Right ventricle myocardium inferior (tissue), 1 donor: ENCODE measurements around the gene VPS45. TPM values are rescaled to one million over a fixed set of nuclear protein-coding genes. Genes with fewer than 3 reads are reported as not detected.
A peak's percentile ranks its signal among the peaks of the same experiment; 100 is the strongest.

Experiments used
- ATAC-seq: fragments of 200-7000 bp; cut with Tn5 transposase; one replicate; pipeline ENCODE4 v1.9.1; 2020; ENCODE audit warnings: mild to moderate bottlenecking, moderate library complexity
- DNase-seq: peaks from one replicate; pipeline ENCODE4 v3.0.0; 2021; ENCODE audit errors: missing footprints
- intact Hi-C: fragments of 100-400 bp; cut with DNase I; formaldehyde crosslinking; loops from one replicate; pipeline ENCODE4 v1.11.0; 2022
- total RNA-seq: library from RNA; stranded (reverse); fragmentation: NEBNext Ultra II Directional; extraction: Animal tissue kit (Norgen Biotek cat#: 25700); gene quantifications from one replicate; pipeline ENCODE4 v1.2.1, GENCODE V29; 2021
- donor health status: DM: no; HTN: yes; CAD: no; lungs with severe emphysema.

Gene VPS45
- total RNA-seq, 1 donor from 2014 or later, result 49.0 TPM

DNA sequence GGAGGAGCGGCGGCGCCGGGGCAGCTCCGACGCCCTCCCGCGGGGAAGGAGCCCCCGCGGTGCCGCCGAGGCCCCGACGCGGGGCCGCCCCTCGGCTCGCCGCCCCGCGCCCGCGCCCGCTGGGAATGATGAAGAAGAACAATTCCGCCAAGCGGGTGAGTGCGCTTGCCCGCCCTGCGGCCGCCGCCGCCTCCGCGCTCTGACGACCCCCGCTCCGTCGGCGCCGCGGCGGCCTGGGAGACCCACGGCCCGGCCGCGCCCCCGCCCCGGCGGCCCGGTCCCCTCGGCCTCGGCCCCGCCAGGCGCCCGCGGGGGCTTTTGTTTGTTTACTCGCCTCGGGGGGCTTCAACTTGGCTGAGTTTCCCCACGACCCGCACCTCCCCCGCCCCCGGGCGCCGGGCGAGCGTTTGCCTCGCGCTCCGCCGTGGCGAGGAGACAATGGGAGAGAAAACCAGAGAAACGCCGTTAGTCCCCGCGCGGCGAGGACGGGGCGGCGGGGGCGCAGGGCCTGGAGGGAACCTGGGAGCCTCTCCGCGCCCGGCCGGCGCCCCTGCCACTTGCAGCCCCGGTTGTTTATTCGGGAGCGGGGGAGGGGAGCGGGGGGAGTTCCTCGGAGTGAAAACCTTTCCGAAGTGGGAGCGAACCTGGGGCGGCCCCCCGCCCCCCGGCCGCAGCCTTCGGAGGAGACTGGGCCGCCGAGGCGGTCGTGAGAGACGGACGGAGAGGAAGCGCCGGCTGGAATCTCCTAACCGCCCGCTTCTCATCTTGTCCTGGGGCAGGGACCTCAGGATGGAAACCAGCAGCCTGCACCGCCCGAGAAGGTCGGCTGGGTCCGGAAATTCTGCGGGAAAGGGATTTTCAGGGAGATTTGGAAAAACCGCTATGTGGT lies 82.8 kb downstream of the VPS45 start:
- intact Hi-C loops, result loop anchor here (5.0 kb wide), 2 partner anchors 53 to 68 kb away; no protein-coding TSS in a partner anchor
- no peak for ATAC-seq

GRCh38 chr1:150151291-150152181 lies 84.0 kb downstream of the VPS45 start:
- ATAC-seq (no peak), DNase-seq (no peak)
- intact Hi-C loops, result loop anchor here (5.0 kb wide), 2 partner anchors 54 to 69 kb away; no protein-coding TSS in a partner anchor

More for the DNA sequence above, 82.8 kb downstream of the VPS45 start:
- DNase-seq, result no peak

DNA sequence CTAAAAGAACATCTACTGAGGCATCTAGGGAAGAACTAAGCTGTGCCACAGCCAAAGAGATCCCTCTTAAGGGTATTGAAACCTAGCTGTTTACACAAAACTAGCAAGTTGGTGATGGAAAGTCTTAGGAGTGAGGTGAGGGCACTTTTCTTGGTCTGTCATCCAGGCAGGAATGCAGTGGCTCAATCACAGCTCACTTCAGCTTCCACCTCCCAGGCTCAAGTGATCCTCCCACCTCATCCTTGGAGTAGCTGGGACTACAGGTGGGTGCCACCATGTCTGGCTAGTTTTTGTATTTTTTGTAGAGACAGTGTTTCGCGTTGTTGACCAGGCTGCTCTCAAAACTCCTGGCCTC lies 84.6 kb downstream of the VPS45 start:
- ATAC-seq (no peak), DNase-seq (no peak)
- intact Hi-C loops, result loop anchor here (5.0 kb wide), 2 partner anchors 55 to 70 kb away; no protein-coding TSS in a partner anchor

DNA sequence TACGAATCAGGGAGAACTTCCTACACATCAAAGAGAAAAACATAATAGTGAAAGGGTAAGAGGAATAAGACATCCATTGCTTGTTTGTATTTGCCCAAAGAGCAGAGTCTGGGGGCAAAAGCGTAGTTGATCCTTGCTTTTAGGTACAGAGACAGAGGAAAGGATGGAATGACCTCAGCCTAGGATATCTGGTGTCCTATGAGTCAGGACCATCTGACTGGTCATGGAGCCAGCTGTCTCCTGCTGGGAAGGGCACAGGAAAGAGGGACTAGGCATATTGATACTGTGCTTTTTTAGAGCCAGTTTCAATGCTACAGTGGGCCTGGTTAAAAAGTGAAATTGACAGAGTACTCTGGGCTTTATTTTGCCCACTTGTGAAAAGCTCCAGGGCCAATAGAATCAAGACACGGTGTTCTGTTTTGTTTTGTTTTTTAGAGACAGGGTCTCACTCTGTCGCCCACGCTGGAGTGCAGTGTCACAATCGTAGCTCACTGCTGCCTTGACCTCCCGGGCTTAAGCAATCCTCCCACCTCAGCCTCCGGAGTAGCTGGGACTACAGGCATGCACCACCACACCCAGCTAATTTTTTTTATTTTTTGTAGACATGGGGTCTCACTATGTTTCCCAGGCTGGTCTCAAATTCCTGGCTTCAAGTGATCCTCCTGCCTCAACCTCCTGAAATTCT lies 85.3 kb downstream of the VPS45 start:
- DNase-seq, result no peak
- no peak for ATAC-seq
- intact Hi-C loops, result loop anchor here (5.0 kb wide), 2 partner anchors 56 to 71 kb away; no protein-coding TSS in a partner anchor

- no peak for ATAC-seq
Observed at GRCh38 chr1:150154143-150154542, 86.6 kb downstream of the VPS45 start.

DNA sequence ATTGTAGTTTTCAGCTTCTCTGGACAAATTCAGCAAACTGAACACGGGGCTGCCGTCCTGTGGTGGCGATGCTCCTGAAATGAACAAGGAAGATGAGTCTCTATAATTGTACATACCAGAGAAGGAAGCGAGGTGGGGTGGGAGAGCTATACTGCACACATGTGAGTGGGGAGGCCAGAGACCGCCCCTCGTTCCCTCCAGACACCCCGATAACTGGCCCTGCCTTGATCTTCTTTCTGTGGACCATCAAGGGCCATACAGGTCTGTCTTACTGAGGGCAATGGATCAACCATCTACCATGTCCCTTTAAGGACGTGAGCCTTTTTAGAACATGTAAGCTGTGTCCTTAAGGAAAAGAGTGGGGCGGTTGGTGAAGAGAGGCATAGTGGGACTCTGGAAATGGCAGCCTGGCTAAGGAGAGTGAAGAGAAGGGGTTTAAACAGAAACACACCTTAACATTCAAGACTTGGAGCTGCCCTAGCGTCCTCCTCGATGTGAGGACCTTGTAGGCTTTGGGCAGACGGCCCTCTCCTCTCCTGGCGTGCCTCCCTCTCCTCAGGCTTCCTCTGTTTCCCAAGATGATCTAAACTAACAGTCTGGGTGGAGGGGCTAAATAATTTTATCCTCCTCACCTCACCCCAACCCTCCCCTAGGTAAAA lies 88.0 kb downstream of the VPS45 start:
- ATAC-seq (no peak), DNase-seq (no peak)
- intact Hi-C loops, result no loop called here

More at GRCh38 chr1:150154143-150154542, 86.6 kb downstream of the VPS45 start:
- intact Hi-C loops, result loop anchor here (5.0 kb wide), 2 partner anchors 57 to 72 kb away; no protein-coding TSS in a partner anchor
- DNase-seq, result no peak

DNA sequence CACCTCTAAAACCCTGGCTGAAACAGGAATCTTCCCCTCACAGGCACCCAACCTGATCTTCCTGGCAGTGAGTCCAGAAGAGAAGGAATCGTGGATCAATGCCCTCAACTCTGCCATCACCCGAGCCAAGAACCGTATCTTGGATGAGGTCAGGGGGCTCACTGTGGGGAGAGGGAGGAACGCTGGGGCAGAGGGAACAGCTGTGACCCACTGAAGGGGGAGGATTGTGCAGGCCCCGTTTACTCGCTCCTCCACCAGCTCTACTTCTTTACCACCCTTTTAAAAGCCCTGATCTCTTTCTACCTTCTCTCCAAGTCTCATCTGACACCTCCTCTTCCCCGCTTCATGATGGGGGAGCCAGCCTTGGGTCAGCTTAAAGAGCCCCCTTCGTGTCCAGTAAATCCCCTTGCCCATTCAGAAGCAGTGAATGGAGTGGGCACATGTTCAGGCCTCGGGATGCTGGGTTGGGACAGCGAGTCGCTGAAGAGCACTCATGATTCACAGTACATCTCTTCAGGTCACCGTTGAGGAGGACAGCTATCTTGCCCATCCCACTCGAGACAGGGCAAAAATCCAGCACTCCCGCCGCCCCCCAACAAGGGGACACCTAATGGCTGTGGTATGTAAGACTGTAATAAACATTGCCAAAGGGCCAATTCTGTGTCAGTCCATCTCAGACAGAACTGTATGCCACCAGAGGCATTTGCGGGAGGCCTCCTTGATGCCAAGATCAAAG lies 89.5 kb downstream of the VPS45 start:
- intact Hi-C loops, result no loop called here
- no peak for DNase-seq
- ATAC-seq, result no peak

DNA sequence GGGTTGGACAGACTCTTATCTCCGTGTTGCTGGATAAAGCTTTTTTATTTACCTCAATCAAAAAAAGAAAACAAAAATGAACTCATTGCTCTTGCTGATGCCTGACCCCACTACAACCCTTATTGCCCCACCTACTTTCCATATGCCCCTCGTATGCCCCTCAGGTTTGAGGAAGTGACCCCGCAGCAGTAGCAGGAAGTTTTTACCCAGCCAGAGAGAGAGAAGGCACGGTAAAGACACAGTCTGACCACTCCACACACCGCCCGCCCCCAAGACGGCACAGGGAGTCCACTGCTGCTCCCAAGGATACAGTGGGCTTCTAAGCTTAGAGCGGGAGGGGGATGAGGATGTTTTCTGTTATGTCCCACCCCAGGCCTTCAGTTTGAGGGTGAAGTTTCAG lies 92.0 kb downstream of the VPS45 start:
- intact Hi-C loops, result no loop called here
- ATAC-seq (no peak), DNase-seq (peak; percentile 53)

DNA sequence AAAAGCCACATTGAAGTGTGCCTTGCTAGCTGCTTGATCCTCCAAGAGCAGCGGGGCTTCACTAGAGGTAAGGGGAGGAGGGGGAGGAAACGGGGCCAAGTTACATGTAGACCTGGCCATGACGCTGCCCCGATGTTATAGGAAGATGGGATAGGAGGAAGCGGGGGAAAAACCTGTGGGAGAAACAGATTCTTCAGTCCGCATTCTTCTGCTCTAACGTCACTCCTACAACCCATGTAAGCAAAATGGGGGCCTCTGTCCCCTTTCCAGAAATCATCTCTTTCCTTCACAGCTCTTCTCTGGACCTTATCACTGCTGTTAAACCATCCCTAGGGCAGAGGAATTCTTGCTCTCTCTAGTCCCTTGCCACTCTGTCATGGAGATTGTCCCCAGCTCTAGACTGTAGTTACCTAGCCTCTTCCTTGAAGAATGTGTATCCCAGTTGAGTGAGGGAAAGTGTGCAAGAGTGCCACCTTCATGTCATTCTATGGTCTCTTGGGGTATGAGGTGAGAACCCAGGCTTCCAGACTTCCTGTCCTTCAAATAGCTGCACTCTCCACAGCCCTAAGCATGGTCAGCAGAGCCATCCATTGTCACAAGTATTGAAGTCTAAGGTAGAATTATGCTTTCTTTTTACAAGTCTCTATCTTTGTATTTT lies 93.5 kb downstream of the VPS45 start:
- ATAC-seq (no peak), DNase-seq (peak; percentile 71)
- intact Hi-C loops, result no loop called here

- no peak for DNase-seq
- no peak for ATAC-seq
- intact Hi-C loops, result no loop called here
Observed at GRCh38 chr1:150161747-150162581, 94.4 kb downstream of the VPS45 start.

DNA sequence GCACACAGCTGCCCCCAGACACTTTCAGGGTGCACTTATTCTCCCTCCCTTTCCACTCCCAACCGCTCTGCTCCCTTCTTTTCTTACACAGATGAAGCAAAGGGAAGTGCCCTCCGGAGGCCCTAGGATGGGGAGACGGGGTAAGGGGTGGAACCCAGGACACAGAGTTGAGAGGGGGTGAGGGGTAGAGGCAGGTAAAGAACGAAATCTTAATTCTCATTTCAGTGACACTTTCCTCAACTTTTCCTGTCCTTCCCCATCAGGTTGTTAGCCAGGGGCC lies 94.9 kb downstream of the VPS45 start:
- ATAC-seq (no peak), DNase-seq (no peak)
- intact Hi-C loops, result no loop called here

DNA sequence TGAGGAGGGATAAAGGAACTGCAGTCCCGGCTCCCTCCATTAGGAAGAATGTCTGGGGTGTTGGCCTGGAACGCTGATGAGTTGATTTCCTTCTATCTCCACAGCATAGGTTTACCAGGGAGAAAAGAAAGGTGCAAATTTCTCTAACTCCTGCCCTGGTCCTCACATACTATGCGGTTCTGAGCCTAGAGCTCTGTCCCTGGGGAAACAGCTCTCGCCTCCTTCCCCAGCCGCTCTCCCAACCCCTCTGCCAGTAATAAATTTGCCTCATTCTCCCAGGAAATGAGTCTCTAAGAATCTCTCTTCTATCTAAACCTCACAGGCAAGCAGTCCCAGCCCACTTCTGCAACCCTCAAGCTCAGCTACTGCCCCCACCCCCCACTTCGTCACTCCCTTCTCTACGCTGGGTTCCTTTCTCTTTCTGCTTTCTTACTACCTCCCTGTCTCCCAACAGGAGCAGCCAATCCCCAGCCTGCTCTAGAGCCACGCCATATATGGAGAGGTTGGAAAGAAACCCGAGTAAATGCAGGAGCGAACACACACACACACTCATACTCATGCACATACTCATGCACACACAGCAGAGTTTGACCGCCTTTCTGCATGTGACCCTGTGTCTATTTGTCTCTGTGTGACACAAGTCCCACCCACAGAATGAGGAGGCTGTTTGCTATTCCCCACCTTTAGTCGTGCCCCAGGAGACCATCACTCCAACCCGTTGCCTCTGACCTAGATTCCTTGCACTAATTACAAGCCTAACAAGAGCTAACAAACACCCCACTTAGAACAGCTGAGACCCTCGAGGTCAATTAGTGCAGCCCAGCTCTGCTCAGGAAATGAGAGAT lies 95.5 kb downstream of the VPS45 start:
- intact Hi-C loops, result no loop called here
- peak; percentile 91 for ATAC-seq

GRCh38 chr1:150164224-150164623 lies 96.6 kb downstream of the VPS45 start:
- DNase-seq, result peak; percentile 80
- intact Hi-C loops, result no loop called here
- ATAC-seq, result peak; percentile 40

More for the DNA sequence above, 95.5 kb downstream of the VPS45 start:
- DNase-seq, result peak; percentile 87

GRCh38 chr1:150164779-150165178 lies 97.2 kb downstream of the VPS45 start:
- no peak for ATAC-seq
- intact Hi-C loops, result no loop called here

More at GRCh38 chr1:150164779-150165178, 97.2 kb downstream of the VPS45 start:
- no peak for DNase-seq
